ENCODE measurements around the gene PLEK. TPM values are rescaled to one million over a fixed set of nuclear protein-coding genes. Genes with fewer than 3 reads are reported as not detected.

Gene PLEK
- total and polyA plus RNA-seq, 10 of the 15 experiments (the other 5 are each of a cell fraction or from before 2014, with no cell fraction given) = 229 to 804 (median 362) TPM

- TF ChIP-seq ZNF592 (IDR thresholded peaks at IDR 0.05) (0 out of 2 replicates have a peak, but pooled peaks have one; percentile 18), IKZF2 (IDR thresholded peaks at IDR 0.05) (peak in 1 of 2 experiments; percentile 66; a peak in 2 of 4 replicates), NBN (IDR thresholded peaks at IDR 0.05) (0 out of 2 replicates have a peak, but pooled peaks have one; percentile 10), MTA3 (IDR thresholded peaks at IDR 0.05; ENCODE audit: borderline replicate concordance, low read length) (peak; percentile 12; the same call in 1 of the 2 replicates)
Measured at GRCh38 chr2:68385907-68386287, 20.8 kb downstream of the PLEK start (continued).

- Histone ChIP-seq H3K27me3 (replicated peaks in 1 of 2; ENCODE audit: control insufficient read depth in 2 of 2, insufficient read depth in 2 of 2, low read length in 1 of 2) (no peaks in the 10 kb centered on the region), H3K4me3 (no peak overlapping the region), H3K36me3 (ENCODE audit: control insufficient read depth in 2 of 2, insufficient read depth in 2 of 2, low read length in 1 of 2) (peaks cover 22 to 55% of the 10 kb centered on the region in 2 experiments), H3K79me2 (ENCODE audit: control insufficient read depth, insufficient read depth, low read length) (peaks cover 77% of the 10 kb centered on the region), H2AFZ (ENCODE audit: control insufficient read depth, low read depth, low read length) (no peak overlapping the region), H3K4me1 (ENCODE audit: control insufficient read depth, insufficient read depth, low read length) (peaks cover 80% of the 10 kb centered on the region), H3K27ac (ENCODE audit: control insufficient read depth, insufficient read depth) (peak overlapping the region; percentile 90), H3K9me3 (replicated peaks; ENCODE audit: control insufficient read depth, insufficient read depth, low read length) (no peaks in the 10 kb centered on the region; the same call in 2 of the 3 replicates), H3K9ac (ENCODE audit: control insufficient read depth, insufficient read depth, low read length) (no peak overlapping the region), H4K20me1 (ENCODE audit: control insufficient read depth, insufficient read depth) (no peaks in the 10 kb centered on the region), H3K4me2 (ENCODE audit: control insufficient read depth, insufficient read depth) (0 out of 2 replicates have a peak overlapping the region, but pooled peaks have one; percentile 34)
- ChIA-PET POLR2A (interaction anchor here (1.2 to 9.4 kb wide), 8 partner anchors 13 to 54 kb away, joined by 4 to 71 read pairs (median 23); partner anchors contain the start of gene PLEK), CTCF (interaction anchor here (0.8 to 8.5 kb wide), 8 partner anchors 8 to 54 kb away, joined by 3 to 85 read pairs (median 4); no protein-coding TSS in a partner anchor), RAD21 (ENCODE audit: unreplicated experiment) (interaction anchor here (0.6 to 14.3 kb wide), 11 partner anchors 8 to 55 kb away, joined by 3 to 211 read pairs (median 8); partner anchors contain the start of gene PLEK), SMC1A (ENCODE audit: uncharacterized antibody, unreplicated experiment) (interaction anchor here (0.9 to 15.8 kb wide), 11 partner anchors 7 to 55 kb away, joined by 3 to 259 read pairs (median 17); no protein-coding TSS in a partner anchor)
- in situ Hi-C loops (cut with MboI) = loop anchor here (25.0 kb wide), 1 partner anchor 1726 kb away; no protein-coding TSS in a partner anchor
- DNase-seq (ENCODE audit: low read depth, low spot score) = no peak
- no peak for FAIRE-seq
- ATAC-seq = no peak
- WGBS (ENCODE audit: insufficient coverage, insufficient replicate concordance, low lambda C conversion rate, missing lambda C conversion rate) = 60% methylated on average over 5 of the region's 5 CpGs
- intact Hi-C loops (cut with micrococcal nuclease; ENCODE audit: unreplicated experiment) = no loop called here
- TF ChIP-seq FOXK2 (IDR thresholded peaks at IDR 0.05) (no peak), POLR2A (IDR thresholded peaks at IDR 0.05; ENCODE audit: low read depth, low read length) (peak; percentile 38; the same call in 1 of the 2 replicates)
- BruUV-seq (replicated peaks) = no TSS peak
Measured at GRCh38 chr2:68386365-68386764, 21.3 kb downstream of the PLEK start.

Data from GM12878 (cell line).